ACHN (cell line): ENCODE measurements around the gene MIPEP.
"Not testable (repeated sequence)": the region's sequence is repeated elsewhere in the genome, so short reads cannot be mapped to it uniquely, and the experiment has no call there.

ENCODE experiments used
- DNase-seq: peaks from one replicate; pipeline ENCODE4 v3.0.0-alpha.2; 2015
- in situ Hi-C: cut with HindIII; loops from 2 replicates; pipeline ENCODE4 v1.10.0; 2017; ENCODE audit warnings: low sequenced_read_pairs, low pct_ligation_motif_present, low pct_unique_long_range_greater_than_20kb

The MIPEP gene

DNA sequence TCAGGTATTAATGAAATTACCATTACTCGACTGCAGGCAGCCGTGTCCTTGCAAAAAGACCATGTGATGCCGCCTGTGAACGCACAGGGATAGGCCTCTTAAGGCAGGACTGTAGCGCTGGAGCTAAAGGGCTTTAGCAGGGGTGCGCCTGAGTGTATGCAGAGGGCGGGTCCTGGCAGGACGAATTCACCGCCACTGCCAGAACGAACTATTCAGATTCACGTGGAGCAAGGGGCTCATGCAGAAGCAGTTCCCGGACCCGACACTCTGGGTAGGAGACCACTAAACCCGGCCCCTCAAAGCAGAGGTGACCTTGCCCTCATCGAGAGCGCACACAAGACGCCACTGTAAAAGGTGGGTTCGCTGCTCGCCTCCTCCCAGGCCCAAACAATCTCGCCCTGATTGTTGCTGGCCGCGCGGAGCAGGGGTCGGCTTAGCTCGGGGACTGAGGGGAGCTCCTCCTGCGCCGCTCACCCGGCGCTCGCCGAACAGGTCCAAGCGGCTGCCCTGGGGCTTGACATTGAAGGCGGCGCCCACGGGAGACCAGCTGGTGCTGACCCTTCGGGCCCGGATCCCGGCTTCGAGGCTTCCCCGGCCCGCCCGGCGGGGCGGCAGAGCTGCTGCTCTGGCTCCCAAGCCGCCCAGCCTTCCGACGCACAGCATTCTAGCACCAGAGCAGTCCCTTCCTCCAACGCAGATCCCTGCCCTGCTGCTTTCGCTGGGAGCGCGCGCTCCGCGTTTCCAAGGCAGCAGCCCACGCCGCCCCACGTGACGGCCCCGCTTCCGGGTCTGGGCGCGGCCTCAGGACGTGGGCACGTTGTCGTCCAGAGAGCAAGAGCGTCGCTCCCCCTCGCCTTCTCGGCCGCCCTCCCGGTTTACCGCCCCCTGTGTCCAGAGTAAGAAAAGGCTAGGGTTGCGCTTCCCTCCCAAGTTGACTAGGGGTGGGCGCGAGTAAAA lies at the start of gene MIPEP:
MIPEP (minus strand) TSS at position 743 of the 957 bp plus-strand sequence; CDS start at position 663, 80 bp downstream.
- in situ Hi-C loops = no loop called here
- DNase-seq = peak; percentile 93

- DNase-seq = no peak
- in situ Hi-C loops = no loop called here
These were observed 45.3 kb upstream of the MIPEP start for GRCh38 chr13:23934520-23934919.

DNA sequence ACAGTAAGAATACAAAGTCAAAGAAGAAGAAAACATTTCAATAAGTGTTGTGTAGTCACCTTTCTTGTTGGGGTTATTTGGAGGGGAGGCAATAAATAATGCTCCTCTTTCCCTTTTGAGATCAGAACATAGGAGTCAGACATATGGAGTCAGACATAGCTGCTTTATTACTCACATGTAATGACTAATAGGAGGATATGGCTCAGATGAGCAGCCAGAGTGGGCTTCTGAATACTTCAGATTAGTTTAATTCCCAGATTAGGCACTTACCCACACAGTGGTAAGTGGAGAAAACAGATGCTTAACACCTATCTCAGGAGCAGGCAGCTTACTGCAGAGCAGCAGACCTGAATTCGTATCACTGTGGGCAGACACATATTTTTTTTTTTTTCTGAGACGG lies 39.8 kb upstream of the MIPEP start:
- peak; percentile 49 for DNase-seq
- in situ Hi-C loops = no loop called here

DNA sequence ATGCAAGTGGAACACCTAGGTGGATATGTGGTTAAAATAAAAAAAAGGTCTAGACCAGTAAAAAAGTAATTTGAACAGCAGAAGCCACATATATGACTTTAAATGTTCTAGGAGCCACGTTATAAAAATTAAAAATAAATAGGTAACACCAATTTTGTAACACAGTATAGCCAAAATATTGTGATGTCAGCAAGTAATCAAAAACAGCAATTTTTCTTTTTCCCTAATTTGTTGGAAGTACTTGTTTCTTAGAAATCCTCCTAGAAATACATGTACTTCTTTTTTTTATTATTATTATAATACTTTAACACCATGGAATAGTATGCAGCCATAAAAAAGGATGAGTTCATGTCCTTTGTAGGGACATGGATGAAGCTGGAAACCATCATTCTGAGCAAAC lies 33.8 kb upstream of the MIPEP start:
- DNase-seq = no peak
- in situ Hi-C loops = no loop called here

GRCh38 chr13:23922005-23922932 lies 33.1 kb upstream of the MIPEP start:
- in situ Hi-C loops = no loop called here
- DNase-seq = no peak

DNA sequence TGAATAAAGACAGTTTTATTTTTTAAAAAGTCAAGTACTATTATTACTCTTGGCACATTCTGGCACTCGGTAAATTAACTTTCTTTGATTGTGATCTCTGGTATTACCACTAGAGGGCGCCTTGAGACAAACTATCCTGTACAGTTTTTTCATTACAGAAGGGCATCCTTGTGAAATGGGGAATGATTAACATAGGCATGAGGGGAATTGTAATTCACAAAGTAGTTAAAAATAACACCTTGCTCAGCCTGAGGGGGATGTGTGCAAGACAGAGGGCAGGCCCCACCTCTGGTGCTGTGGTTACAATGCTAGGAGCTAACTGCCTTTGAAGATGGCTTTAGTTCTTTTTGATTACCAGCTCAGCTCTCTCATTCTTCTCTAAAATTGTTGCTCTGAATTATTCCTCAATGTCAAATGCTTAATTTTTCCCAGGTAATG lies 32.3 kb upstream of the MIPEP start:
- in situ Hi-C loops = no loop called here

DNA sequence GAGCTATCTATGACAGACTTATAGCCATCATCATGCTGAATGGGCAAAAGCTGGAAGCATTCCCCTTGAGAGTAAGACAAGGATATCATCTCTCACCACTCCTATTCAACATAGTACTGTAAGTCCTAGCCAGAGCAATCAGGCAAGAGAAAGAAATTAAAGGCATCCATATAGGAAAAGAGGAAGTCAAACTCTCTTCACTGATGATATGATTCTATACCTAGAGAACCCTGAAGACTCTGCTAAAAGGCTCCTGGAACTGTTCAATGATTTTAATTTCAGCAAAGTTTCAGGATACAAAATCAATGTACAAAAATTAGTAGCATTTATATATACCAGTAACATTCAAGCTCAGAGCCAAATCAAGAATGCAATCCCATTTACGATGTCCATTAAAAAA lies 29.8 kb upstream of the MIPEP start:
- in situ Hi-C loops = no loop called here

More for the DNA sequence above, 32.3 kb upstream of the MIPEP start:
- peak; percentile 56 for DNase-seq

DNA sequence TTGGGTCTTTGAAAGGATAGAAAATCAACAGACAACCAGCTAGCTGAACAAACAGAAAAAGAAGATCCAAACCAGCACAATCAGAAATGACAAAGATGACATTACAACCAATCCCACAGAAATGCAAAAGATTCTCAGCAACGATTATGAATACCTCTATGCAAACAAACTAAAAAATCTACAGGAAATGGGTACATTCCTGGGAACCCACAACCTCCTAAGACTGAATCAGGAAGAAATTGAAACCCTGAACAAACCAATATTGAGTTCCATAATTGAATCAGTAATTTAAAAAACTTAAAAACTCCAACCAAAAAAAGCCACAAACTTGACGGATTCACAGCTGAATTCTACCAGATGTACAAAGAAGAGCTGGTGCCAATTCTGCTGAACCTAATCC lies 29.0 kb upstream of the MIPEP start:
- in situ Hi-C loops = no loop called here
- DNase-seq = no peak

More for the DNA sequence above, 29.8 kb upstream of the MIPEP start:
- no peak for DNase-seq

DNA sequence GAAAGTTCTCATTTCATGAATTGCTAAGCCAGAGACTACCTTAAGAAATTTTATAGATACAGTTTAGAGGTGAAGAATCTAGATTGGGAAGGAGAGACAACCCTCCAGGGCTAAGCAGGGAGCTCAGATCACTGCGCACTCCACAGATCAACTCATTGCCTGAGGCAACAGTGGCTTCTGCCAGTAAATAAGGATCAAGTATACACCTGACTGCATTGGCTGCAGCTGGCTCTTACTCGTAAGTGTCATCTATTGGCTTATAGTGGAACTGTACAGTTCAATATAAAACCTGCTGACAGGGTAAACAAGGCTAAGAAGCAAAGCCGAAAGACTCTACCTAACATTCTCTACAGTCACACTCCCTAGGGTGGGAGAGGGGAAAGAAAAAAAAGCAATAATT lies 26.1 kb upstream of the MIPEP start:
- no peak for DNase-seq
- in situ Hi-C loops = no loop called here

DNA sequence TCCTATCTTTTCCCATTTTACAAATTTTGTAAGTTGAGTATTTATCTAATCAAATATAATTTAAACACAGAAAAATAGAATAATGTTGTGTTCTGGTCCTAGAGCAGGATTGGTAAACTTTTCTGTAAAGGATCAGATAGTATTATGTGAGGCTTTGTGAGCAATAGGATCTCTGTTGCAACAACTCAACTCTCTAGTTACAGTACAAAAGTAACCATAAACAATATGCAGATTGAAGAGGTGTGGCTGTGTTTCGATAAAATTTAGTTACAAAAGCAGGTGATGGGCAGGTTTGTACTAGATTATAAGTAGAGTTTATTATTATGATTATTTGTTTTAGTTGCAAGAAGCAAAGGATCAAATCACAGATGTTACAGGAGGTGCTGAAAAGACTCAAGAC lies 23.3 kb upstream of the MIPEP start:
- in situ Hi-C loops = no loop called here
- DNase-seq = no peak

DNA sequence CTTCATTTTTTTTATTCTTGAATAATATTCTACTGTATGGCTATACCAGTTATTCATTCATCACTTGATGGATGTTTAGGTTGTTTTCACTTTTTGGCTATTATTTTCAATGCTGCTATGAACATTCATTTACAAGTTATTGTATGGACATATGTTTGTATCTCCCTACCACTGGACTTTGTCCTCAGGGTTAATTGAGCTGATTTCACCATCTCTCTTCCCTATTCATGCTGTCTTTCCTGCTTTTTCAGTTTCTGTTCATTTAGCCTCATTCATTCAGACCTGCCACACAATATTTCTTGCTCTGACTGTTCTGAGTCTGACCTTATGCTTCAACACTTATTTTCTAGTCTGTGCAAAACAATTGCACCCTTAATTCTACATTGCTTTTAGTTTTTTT lies 20.4 kb upstream of the MIPEP start:
- in situ Hi-C loops = no loop called here

GRCh38 chr13:23905766-23906165 lies 16.6 kb upstream of the MIPEP start:
- no peak for DNase-seq
- in situ Hi-C loops = no loop called here

More for the DNA sequence above, 20.4 kb upstream of the MIPEP start:
- DNase-seq = no peak

GRCh38 chr13:23903906-23904280 lies 14.7 kb upstream of the MIPEP start:
- in situ Hi-C loops = no loop called here
- no peak for DNase-seq

DNA sequence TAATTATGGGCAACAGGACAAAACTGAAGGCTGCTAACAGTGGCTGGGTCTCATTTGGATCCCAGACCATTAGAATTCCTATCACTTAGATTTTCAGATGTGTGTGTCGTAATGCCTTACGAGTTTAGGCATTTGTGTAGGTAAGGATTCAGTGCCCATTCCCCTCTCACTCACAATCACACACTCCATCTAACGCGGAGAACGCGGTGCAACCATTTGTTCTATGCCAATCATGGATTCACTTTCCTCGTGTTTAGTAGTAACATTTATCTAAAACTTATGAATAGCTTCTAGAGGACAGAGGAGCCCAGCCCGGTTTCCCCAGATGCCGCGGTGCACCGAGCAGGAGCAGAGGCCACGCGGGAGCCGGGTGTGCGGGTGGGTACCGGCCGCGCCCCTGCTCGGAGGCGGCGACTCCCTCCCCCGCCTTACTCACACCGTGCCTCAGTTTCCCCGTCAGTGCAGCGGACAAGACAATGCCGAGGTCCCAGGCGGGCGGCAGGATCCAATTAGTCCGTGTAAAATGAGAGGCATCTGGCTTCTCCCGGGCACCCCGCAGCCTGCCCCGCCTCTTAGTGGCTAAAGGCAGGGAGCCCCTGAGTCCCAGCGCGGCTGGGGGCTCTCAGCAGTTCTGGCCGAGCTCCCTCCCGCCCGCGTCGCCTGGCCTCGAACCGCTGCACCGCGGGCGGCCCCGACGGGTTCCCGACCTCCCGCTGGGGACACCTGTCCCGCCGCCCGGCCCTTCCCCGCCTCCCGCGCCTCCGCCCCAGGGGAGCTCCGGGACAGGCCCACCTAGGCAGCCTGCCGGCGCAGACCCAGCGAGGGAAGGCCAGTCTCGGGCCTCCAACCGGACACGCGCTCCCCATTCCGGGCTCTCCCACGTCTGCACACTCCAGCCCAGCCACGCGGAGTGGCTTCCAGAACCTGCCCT lies 14.0 kb upstream of the MIPEP start:
- no peak for DNase-seq

DNA sequence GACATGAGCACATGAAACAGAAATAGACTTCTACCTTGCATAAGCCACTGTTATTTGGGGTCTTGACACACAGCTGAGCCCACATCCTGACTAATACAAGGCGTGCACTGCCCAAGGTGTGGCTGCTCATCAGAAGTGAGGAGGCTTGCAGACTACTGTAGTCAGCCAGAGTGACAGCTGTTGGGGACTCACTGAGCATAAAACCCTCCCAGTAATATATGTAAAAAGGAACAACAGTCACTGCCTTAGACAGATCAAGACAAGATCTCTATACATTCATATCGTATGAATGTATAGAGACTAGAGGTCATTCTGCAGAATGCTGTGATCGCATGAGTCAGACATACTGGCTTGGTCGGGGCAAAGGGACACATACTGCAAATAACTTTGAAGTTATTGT lies 12.2 kb upstream of the MIPEP start:
- in situ Hi-C loops = no loop called here
- DNase-seq = no peak

More for the DNA sequence above, 14.0 kb upstream of the MIPEP start:
- in situ Hi-C loops = no loop called here

- in situ Hi-C loops = no loop called here
- peak; percentile 38 for DNase-seq
These were observed 10.4 kb upstream of the MIPEP start for GRCh38 chr13:23899555-23899954.

GRCh38 chr13:23898101-23898500 lies 8.9 kb upstream of the MIPEP start:
- in situ Hi-C loops = no loop called here
- DNase-seq = no peak

- in situ Hi-C loops, DNase-seq: not testable (repeated sequence)
These were observed 8.3 kb upstream of the MIPEP start, which contains the start of gene C1QTNF9B for GRCh38 chr13:23897452-23897919. C1QTNF9B (minus strand) TSS chr13:23897502.
